Hepatocyte (in vitro differentiated cells): ENCODE data around the gene FCGBP.

Experiments
- EZH2 ChIP-seq: fragments of 200-600 bp; sonication (generic); IDR thresholded peaks from 2 replicates; pipeline ENCODE4 v1.6.1; 2016; ENCODE audit warnings: antibody characterized with exemption, mild to moderate bottlenecking, borderline replicate concordance
- EZH2phosphoT487 ChIP-seq: fragments of 200-600 bp; sonication (generic); IDR thresholded peaks from one replicate; pipeline ENCODE4 v1.6.1; 2018; ENCODE audit warnings: antibody characterized with exemption, mild to moderate bottlenecking, low read depth, moderate library complexity; ENCODE audit not compliant: unreplicated experiment, severe bottlenecking
- TF ChIP-seq, protein P1 (sequence below): fragments of 200-600 bp; sonication (generic); IDR thresholded peaks from 2 replicates; pipeline ENCODE4 v1.5.1; 2016; ENCODE audit warnings: antibody characterized with exemption, mild to moderate bottlenecking; ENCODE audit not compliant: poor library complexity

DNA sequence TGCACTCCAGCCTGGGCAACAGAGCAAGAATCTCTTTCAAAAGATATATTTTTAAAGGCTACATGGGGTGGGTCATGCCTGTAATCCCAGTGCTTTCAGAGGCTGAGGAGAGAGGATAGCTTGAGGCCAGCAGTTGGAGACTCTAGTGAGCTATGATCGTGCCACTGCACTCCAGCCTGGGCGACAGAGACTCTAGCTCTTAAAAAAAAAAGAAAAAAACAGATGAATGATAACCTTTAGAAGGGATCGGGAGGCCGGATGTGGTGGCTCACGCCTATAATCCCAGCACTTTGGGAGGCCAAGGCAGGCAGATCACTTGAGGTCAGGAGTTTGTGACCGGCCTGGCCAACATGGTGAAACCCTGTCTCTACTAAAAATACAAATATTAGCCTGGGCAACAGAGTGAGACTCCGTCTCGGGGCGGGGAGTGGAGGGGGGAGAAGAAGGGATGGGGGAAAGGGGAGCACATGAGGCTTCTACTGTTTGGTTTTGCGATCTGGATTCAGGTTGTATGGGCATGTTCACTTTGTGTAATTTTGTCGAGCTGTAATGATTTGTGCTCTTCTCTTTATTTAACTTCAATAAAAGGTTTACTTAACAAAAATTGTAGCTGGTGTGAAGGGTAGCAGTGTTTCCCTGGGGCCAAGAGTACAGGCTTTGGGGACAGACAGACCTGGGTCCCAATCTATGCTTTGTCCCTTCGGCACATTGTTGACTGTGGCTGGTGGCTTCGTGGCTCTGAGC, 35.4 kb upstream of the FCGBP start:
- TF ChIP-seq, protein P1, sequence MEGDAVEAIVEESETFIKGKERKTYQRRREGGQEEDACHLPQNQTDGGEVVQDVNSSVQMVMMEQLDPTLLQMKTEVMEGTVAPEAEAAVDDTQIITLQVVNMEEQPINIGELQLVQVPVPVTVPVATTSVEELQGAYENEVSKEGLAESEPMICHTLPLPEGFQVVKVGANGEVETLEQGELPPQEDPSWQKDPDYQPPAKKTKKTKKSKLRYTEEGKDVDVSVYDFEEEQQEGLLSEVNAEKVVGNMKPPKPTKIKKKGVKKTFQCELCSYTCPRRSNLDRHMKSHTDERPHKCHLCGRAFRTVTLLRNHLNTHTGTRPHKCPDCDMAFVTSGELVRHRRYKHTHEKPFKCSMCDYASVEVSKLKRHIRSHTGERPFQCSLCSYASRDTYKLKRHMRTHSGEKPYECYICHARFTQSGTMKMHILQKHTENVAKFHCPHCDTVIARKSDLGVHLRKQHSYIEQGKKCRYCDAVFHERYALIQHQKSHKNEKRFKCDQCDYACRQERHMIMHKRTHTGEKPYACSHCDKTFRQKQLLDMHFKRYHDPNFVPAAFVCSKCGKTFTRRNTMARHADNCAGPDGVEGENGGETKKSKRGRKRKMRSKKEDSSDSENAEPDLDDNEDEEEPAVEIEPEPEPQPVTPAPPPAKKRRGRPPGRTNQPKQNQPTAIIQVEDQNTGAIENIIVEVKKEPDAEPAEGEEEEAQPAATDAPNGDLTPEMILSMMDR = no peak
- TF ChIP-seq EZH2 = no peak
- TF ChIP-seq EZH2phosphoT487 = no peak
